MCF 10A (cell line): ENCODE results near the gene NFATC1. TPM values are rescaled to one million over a fixed set of nuclear protein-coding genes. Genes with fewer than 3 reads are reported as not detected.

ENCODE experiments used
- BruUV-seq: library from RNA; stranded (reverse); fragments of 400-500 nt; replicated peaks from 2 replicates; lab custom pipeline; 2021; lab: Mats Ljungman, UMichigan
- CTCF ChIA-PET: fragments of 300-600 bp; sonication (Branson Sonifier 250); formaldehyde crosslinking; extraction: SDS; loops from one replicate; lab custom pipeline; 2021; ENCODE audit warnings: antibody characterized with exemption, inconsistent platforms; lab: Yijun Ruan, JAX
- POLR2A ChIA-PET: fragments of 300-600, 350-650 bp; sonication (Branson Sonifier 250); formaldehyde crosslinking; extraction: SDS; loops from one replicate; lab custom pipeline; 2020; ENCODE audit warnings: antibody characterized with exemption, inconsistent platforms; lab: Yijun Ruan, JAX
- DNase-seq: peaks from one replicate; pipeline ENCODE4 v3.0.0-alpha.2; 2018; ENCODE audit not compliant: unreplicated experiment
- H3K27ac Mint-ChIP-seq: one replicate; pipeline ENCODE4 v1.8.0; 2022; ENCODE audit warnings: mild to moderate bottlenecking, low read depth, mixed read lengths; ENCODE audit not compliant: unreplicated experiment
- H3K27me3 Mint-ChIP-seq: one replicate; pipeline ENCODE4 v1.8.0; 2022; ENCODE audit warnings: mixed read lengths; ENCODE audit not compliant: insufficient read depth, unreplicated experiment
- H3K36me3 Mint-ChIP-seq: one replicate; pipeline ENCODE4 v1.8.0; 2022; ENCODE audit warnings: mild to moderate bottlenecking, moderate library complexity, mixed read lengths; ENCODE audit not compliant: insufficient read depth, unreplicated experiment
- H3K4me1 Mint-ChIP-seq: one replicate; pipeline ENCODE4 v1.8.0; 2022; ENCODE audit warnings: mixed read lengths; ENCODE audit not compliant: insufficient read depth, unreplicated experiment
- H3K4me3 Mint-ChIP-seq: one replicate; pipeline ENCODE4 v1.8.0; 2022; ENCODE audit warnings: mild to moderate bottlenecking, moderate library complexity, mixed read lengths; ENCODE audit not compliant: unreplicated experiment
- H3K9me3 Mint-ChIP-seq: one replicate; pipeline ENCODE4 v1.8.0; 2022; ENCODE audit warnings: mixed read lengths; ENCODE audit not compliant: unreplicated experiment
- CTCF ChIP-seq: fragments of 200-600 bp; IDR thresholded peaks from one replicate; pipeline ENCODE4 v1.8.0; 2022; ENCODE audit warnings: antibody characterized with exemption, mild to moderate bottlenecking; ENCODE audit not compliant: unreplicated experiment
- intact Hi-C: fragments of 100-400 bp; cut with micrococcal nuclease; formaldehyde crosslinking; loops from 2 replicates; pipeline ENCODE4 v1.14.1; 2022
- total RNA-seq: library from RNA; stranded (reverse); gene quantifications from 2 replicates; pipeline ENCODE4 v1.2.3, GENCODE V29; 2022

The NFATC1 gene
- total RNA-seq, 1 experiment from 2014 or later = 2.0 TPM

- no peak overlapping the region for H3K27ac Mint-ChIP-seq
- H3K4me3 Mint-ChIP-seq = no peak overlapping the region
- no peaks in the 10 kb centered on the region for H3K36me3 Mint-ChIP-seq
- H3K9me3 Mint-ChIP-seq = no peaks in the 10 kb centered on the region
- ChIA-PET POLR2A (no interaction called here), CTCF (interaction anchor here (0.5 kb wide), 1 partner anchor 77 kb away, joined by 5 read pairs; no protein-coding TSS in a partner anchor)
- no peak for TF ChIP-seq CTCF
- no TSS peak for BruUV-seq
- DNase-seq = no peak
- intact Hi-C loops = no loop called here
- H3K27me3 Mint-ChIP-seq = no peaks in the 10 kb centered on the region
- H3K4me1 Mint-ChIP-seq = no peaks in the 10 kb centered on the region
Measured at GRCh38 chr18:79452190-79452990, 56.7 kb downstream of the NFATC1 start.

- H3K4me3 Mint-ChIP-seq = no peak overlapping the region
- H3K9me3 Mint-ChIP-seq = no peaks in the 10 kb centered on the region
- H3K36me3 Mint-ChIP-seq = no peaks in the 10 kb centered on the region
- no TSS peak for BruUV-seq
- no peak for TF ChIP-seq CTCF
- CTCF ChIA-PET = no interaction called here
- intact Hi-C loops = no loop called here
- POLR2A ChIA-PET = no interaction called here
- H3K4me1 Mint-ChIP-seq = no peaks in the 10 kb centered on the region
- no peaks in the 10 kb centered on the region for H3K27me3 Mint-ChIP-seq
- no peak overlapping the region for H3K27ac Mint-ChIP-seq
- DNase-seq = no peak
Measured at GRCh38 chr18:79452991-79453645, 57.4 kb downstream of the NFATC1 start.

GRCh38 chr18:79453816-79454735, 58.3 kb downstream of the NFATC1 start:
- H3K9me3 Mint-ChIP-seq = no peaks in the 10 kb centered on the region
- H3K27me3 Mint-ChIP-seq = no peaks in the 10 kb centered on the region
- H3K4me1 Mint-ChIP-seq = no peaks in the 10 kb centered on the region
- TF ChIP-seq CTCF = no peak
- H3K4me3 Mint-ChIP-seq = no peak overlapping the region
- ChIA-PET CTCF (interaction anchor here (0.9 kb wide), 1 partner anchor 75 kb away, joined by 3 read pairs; no protein-coding TSS in a partner anchor), POLR2A (no interaction called here)
- BruUV-seq = no TSS peak
- DNase-seq = no peak
- intact Hi-C loops = no loop called here
- H3K36me3 Mint-ChIP-seq = no peaks in the 10 kb centered on the region
- no peak overlapping the region for H3K27ac Mint-ChIP-seq
